Esophagus (tissue), 2 donors: ENCODE results near the gene PRSS56. TPM values are rescaled to one million over a fixed set of nuclear protein-coding genes. Genes with fewer than 3 reads are reported as not detected.
A peak's percentile ranks its signal among the peaks of the same experiment; 100 is the strongest.

Experiments used
- H3K27ac ChIP-seq, 2 donors: one replicate each; pipeline ENCODE4 v1.5.1; 2013; ENCODE audit warnings: low read depth in 2 of 2, mild to moderate bottlenecking in 2 of 2, inconsistent platforms in 1 of 2, low read length in 1 of 2, moderate library complexity in 1 of 2
- H3K27me3 ChIP-seq, 2 donors: one replicate each; pipeline ENCODE4 v1.6.1; 2013; ENCODE audit warnings: low read length in 2 of 2, control low read depth in 1 of 2, mild to moderate bottlenecking in 1 of 2; ENCODE audit not compliant: insufficient read depth in 2 of 2, control insufficient read depth in 1 of 2
- H3K36me3 ChIP-seq, 2 donors: one replicate each; pipeline ENCODE4 v1.6.1; 2013; ENCODE audit warnings: low read length in 1 of 2; ENCODE audit not compliant: control insufficient read depth in 2 of 2, insufficient read depth in 2 of 2
- H3K4me1 ChIP-seq, 2 donors: one replicate each; pipeline ENCODE4 v1.6.1; 2013; ENCODE audit warnings: low read length in 1 of 2; ENCODE audit not compliant: control insufficient read depth in 2 of 2, insufficient read depth in 2 of 2
- H3K4me3 ChIP-seq, 2 donors: one replicate each; pipeline ENCODE4 v1.5.1; 2013; ENCODE audit warnings: low read length in 2 of 2, mild to moderate bottlenecking in 2 of 2, low read depth in 1 of 2, moderate library complexity in 1 of 2
- H3K9me3 ChIP-seq, 2 donors: one replicate each; pipeline ENCODE4 v1.6.1; 2013; ENCODE audit warnings: mild to moderate bottlenecking in 2 of 2, low read depth in 1 of 2, low read length in 1 of 2, moderate library complexity in 1 of 2; ENCODE audit not compliant: control insufficient read depth in 2 of 2, insufficient read depth in 1 of 2
- WGBS, 2 donors: extraction: QIAGEN DNeasy Blood & Tissue Kit; methylation state at CpG; one replicate each; pipeline ENCODE4 v1.1.7; 2013; 5-methylcytosine and 5-hydroxymethylcytosine counted together
- polyA plus RNA-seq, 2 donors: library from polyadenylated mRNA; stranded (reverse); fragments of 200-250 nt; gene quantifications; one replicate each; pipeline ENCODE4 v1.2.3, GENCODE V29; 2013
- donor health status: healthy with polysubstance abuse.
- donor health status: Bipolar disorder and iron deficiency.

The PRSS56 gene
- polyA plus RNA-seq, 2 donors: not detected

GRCh38 chr2:232543928-232544631, 23.9 kb downstream of the PRSS56 start:
- Histone ChIP-seq H3K27ac (no peak overlapping the region), H3K27me3 (no peaks in the 10 kb centered on the region), H3K4me3 (no peak overlapping the region), H3K4me1 (peaks cover 5 to 8% of the 10 kb centered on the region in 2 donors), H3K9me3 (no peaks in the 10 kb centered on the region), H3K36me3 (peaks cover 0 to 5% of the 10 kb centered on the region in 2 donors)
- 91 to 93% methylated on average over 19 of the region's 19 CpGs for WGBS, 2 donors

GRCh38 chr2:232544674-232545073, 24.5 kb downstream of the PRSS56 start:
- no peaks in the 10 kb centered on the region for H3K27me3 ChIP-seq
- peaks cover 0 to 5% of the 10 kb centered on the region in 2 donors for H3K4me1 ChIP-seq
- 89% methylated on average over 6 of the region's 6 CpGs for WGBS, 2 donors
- H3K4me3 ChIP-seq: no peak overlapping the region
- no peaks in the 10 kb centered on the region for H3K9me3 ChIP-seq
- peaks cover 0 to 5% of the 10 kb centered on the region in 2 donors for H3K36me3 ChIP-seq
- H3K27ac ChIP-seq: no peak overlapping the region

- no peak overlapping the region for H3K27ac ChIP-seq
- peaks cover 0 to 5% of the 10 kb centered on the region in 2 donors for H3K4me1 ChIP-seq
- WGBS, 2 donors: 90 to 92% methylated on average over 16 to 17 of the region's 17 CpGs
- H3K9me3 ChIP-seq: no peaks in the 10 kb centered on the region
- H3K4me3 ChIP-seq: no peak overlapping the region
- peaks cover 0 to 5% of the 10 kb centered on the region in 2 donors for H3K36me3 ChIP-seq
- no peaks in the 10 kb centered on the region for H3K27me3 ChIP-seq
These were observed 25.6 kb downstream of the PRSS56 start for GRCh38 chr2:232545511-232546375.

- H3K4me1 ChIP-seq: peaks cover 0 to 5% of the 10 kb centered on the region in 2 donors
- H3K27ac ChIP-seq: no peak overlapping the region
- no peak overlapping the region for H3K4me3 ChIP-seq
- H3K9me3 ChIP-seq: no peaks in the 10 kb centered on the region
- no peaks in the 10 kb centered on the region for H3K27me3 ChIP-seq
- WGBS, 2 donors: 97 to 99% methylated on average over 6 of the region's 6 CpGs
- peaks cover 0 to 5% of the 10 kb centered on the region in 2 donors for H3K36me3 ChIP-seq
These were observed 27.8 kb downstream of the PRSS56 start for GRCh38 chr2:232547991-232548390.

- Histone ChIP-seq H3K27me3 (no peaks in the 10 kb centered on the region), H3K4me1 (peaks cover 0 to 5% of the 10 kb centered on the region in 2 donors)
These were observed 29.6 kb downstream of the PRSS56 start for GRCh38 chr2:232549655-232550353.

GRCh38 chr2:232550354-232551249, 30.4 kb downstream of the PRSS56 start, which contains the start of the genes EIF4E2 and TIGD1:
Gene EIF4E2 (plus strand): TSS chr2:232550689. CDS start chr2:232550725, 36 bp downstream.
Gene TIGD1 (minus strand): TSS chr2:232550557. CDS start chr2:232549882, 675 bp downstream.
- peak within 1 kb of the TSS; percentile 96 to 97 for H3K27ac ChIP-seq
- H3K36me3 ChIP-seq: peaks cover 2% of the 10 kb centered on the region in 2 donors
- H3K4me1 ChIP-seq: peaks cover 0 to 4% of the 10 kb centered on the region in 2 donors
- H3K4me3 ChIP-seq: peak within 1 kb of the TSS; percentile 79 to 82
- H3K9me3 ChIP-seq: no peaks in the 10 kb centered on the region
- WGBS, 2 donors: 1% methylated on average over 67 to 81 of the region's 81 CpGs
- H3K27me3 ChIP-seq: no peaks in the 10 kb centered on the region

More at GRCh38 chr2:232549655-232550353, 29.6 kb downstream of the PRSS56 start:
- Histone ChIP-seq H3K27ac (peak overlapping the region; percentile 96 to 97), H3K4me3 (peak overlapping the region; percentile 79 to 82), H3K36me3 (peaks cover 2 to 5% of the 10 kb centered on the region in 2 donors), H3K9me3 (no peaks in the 10 kb centered on the region)
- 33 to 35% methylated on average over 21 of the region's 21 CpGs for WGBS, 2 donors

GRCh38 chr2:232551250-232551638, 31.1 kb downstream of the PRSS56 start:
- H3K27me3 ChIP-seq: no peaks in the 10 kb centered on the region
- H3K36me3 ChIP-seq: peaks cover 0 to 3% of the 10 kb centered on the region in 2 donors
- H3K4me3 ChIP-seq: peak overlapping the region; percentile 79 to 82
- 8 to 11% methylated on average over 7 of the region's 7 CpGs for WGBS, 2 donors
- peak overlapping the region; percentile 96 to 97 for H3K27ac ChIP-seq
- H3K9me3 ChIP-seq: no peaks in the 10 kb centered on the region
- no peaks in the 10 kb centered on the region for H3K4me1 ChIP-seq

GRCh38 chr2:232551776-232552175, 31.6 kb downstream of the PRSS56 start:
- no peaks in the 10 kb centered on the region for H3K27me3 ChIP-seq
- H3K9me3 ChIP-seq: no peaks in the 10 kb centered on the region
- H3K4me1 ChIP-seq: no peaks in the 10 kb centered on the region
- 90 to 93% methylated on average over 4 of the region's 4 CpGs for WGBS, 2 donors
- peak overlapping the region in 1 of 2 donors; percentile 79 for H3K4me3 ChIP-seq
- no peak overlapping the region for H3K27ac ChIP-seq
- H3K36me3 ChIP-seq: peaks cover 0 to 7% of the 10 kb centered on the region in 2 donors
